Heart left ventricle (tissue), 13 donors: ENCODE data around the gene ACKR4.

Experiments
- CTCF ChIP-seq, 12 donors: fragments of 200-600 bp; sonication (generic) in 4 of 12; IDR thresholded peaks; one replicate each; pipeline versions ENCODE4 v1.5.0 to v1.8.0; 2018 to 2022; ENCODE audit warnings: antibody characterized with exemption in 12 of 12, mild to moderate bottlenecking in 5 of 12
- POLR2A ChIP-seq, 2 donors: fragments of 450-650 bp; IDR thresholded peaks; one replicate each; pipeline ENCODE4 v1.6.1; 2017; ENCODE audit warnings: antibody characterized with exemption in 2 of 2, mild to moderate bottlenecking in 2 of 2, moderate library complexity in 2 of 2
- donor health status: ischemic (EF 13 %, LVEDD 7.1; RV severe dilation, severe dysfunction).
- donor health status: DM: no; HTN: yes; CAD: no.
- donor health status: DM: no; HTN: no; CAD: no.
- donor health status: ischemic (EF 25% LVEDD 6.9; RV normal size, moderate dysfunction).
- donor health status: ischemic (EF 25% LVEDD 5.7; RV mildly dilated, moderate dysfunction).
- donor health status: ischemic (EF 35%, LVEDD 5.7; RV mildly dilated, moderate dysfunction).
- donor health status: nonischemic (EF 11% LVEDD 7.7; RV severe dilation, severe dysfunction).
- donor health status: DM: yes; HTN: yes; CAD: no.
- donor health status: PGD.
- donor health status: ischemic (EF 29% LVEDD 5.4; RV normal size, mild dysfunction).
- donor health status: nonischemic (EF 23%, LVEDD 6.1; RV moderate dilation, normal function).

GRCh38 chr3:132553826-132554225 is 43.2 kb upstream of the ACKR4 start:
- TF ChIP-seq CTCF (IDR thresholded peaks at IDR 0.05) = no peak
- no peak for TF ChIP-seq POLR2A (IDR thresholded peaks at IDR 0.05)
